Measurements from ENCODE around the gene EXOC8. TPM values are rescaled to one million over a fixed set of nuclear protein-coding genes. Genes with fewer than 3 reads are reported as not detected.

The EXOC8 gene
- total RNA-seq, 2 experiments from 2014 or later, result 14.8 to 17.4 TPM

DNA sequence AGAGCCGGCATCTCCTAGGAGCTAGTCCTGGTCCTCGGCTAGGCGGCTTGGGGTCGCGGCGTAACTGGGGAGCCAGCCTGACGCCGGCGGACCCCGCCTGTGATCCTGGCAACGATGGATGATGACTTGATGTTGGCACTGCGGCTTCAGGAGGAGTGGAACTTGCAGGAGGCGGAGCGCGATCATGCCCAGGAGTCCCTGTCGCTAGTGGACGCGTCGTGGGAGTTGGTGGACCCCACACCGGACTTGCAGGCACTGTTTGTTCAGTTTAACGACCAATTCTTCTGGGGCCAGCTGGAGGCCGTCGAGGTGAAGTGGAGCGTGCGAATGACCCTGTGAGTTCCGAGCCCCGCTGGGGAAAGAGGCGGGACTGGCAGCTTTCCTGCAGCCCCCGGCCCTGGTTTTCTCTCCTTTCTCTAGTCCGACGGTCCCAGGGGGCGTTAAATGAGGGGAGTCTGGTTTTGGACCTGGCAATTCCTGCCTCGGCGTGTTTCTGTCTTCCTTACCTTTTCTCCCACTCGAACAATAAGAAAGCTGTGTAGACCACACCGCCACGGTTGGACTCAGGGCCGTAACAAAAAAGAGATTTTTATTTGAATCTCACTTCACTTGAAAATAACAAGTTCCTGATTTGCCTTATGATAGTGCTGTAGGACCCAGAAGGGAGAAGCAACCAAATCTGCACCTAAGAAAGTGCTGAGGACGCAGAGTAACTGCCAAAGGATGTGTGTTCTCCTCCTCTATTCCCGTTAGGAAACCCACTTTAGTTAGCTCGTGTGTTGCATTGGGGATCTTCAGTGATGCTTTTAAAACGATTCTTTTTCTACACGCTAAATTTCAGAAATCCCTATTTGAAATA, 847 bp upstream of the EXOC8 start, which contains the start of gene SPRTN:
TSS of gene SPRTN (plus strand) at position 24 of the 859 bp plus-strand sequence. CDS start at position 115, 91 bp downstream.
- DNase-seq (ENCODE audit: low spot score), result peak; percentile 24
- Histone ChIP-seq H3K4me1 (ENCODE audit: insufficient read depth, low read length, poor library complexity, severe bottlenecking) (peaks cover 28% of the 10 kb centered on the region), H3K27ac (ENCODE audit: low read depth, low read length, poor library complexity, severe bottlenecking) (peak within 1 kb of the TSS; percentile 96), H4K20me1 (ENCODE audit: insufficient read depth, low read length) (peaks cover 38% of the 10 kb centered on the region), H3K36me3 (ENCODE audit: insufficient read depth, low read length) (peaks cover 55% of the 10 kb centered on the region), H3K4me2 (ENCODE audit: low read length) (peak within 1 kb of the TSS; percentile 98), H3K9me3 (ENCODE audit: low read length) (no peaks in the 10 kb centered on the region), H2AFZ (ENCODE audit: low read length) (peak within 1 kb of the TSS; percentile 95), H3K79me2 (ENCODE audit: insufficient read depth, low read depth, low read length) (peaks cover 72% of the 10 kb centered on the region), H3K4me3 (ENCODE audit: low read depth, low read length, poor library complexity, severe bottlenecking) (peak within 1 kb of the TSS; percentile 99), H3K9me2 (ENCODE audit: insufficient read depth, low read length) (no peaks in the 10 kb centered on the region)
- POLR2A ChIA-PET, result interaction anchor here (0.7 to 3.0 kb wide), 16 partner anchors 8 to 695 kb away, joined by 3 to 12 read pairs (median 4); no protein-coding TSS in a partner anchor
- TSS peak; percentile 75 for BruUV-seq (replicated peaks)
- TF ChIP-seq EZH2phosphoT487 (IDR thresholded peaks at IDR 0.05; ENCODE audit: borderline replicate concordance, low read depth, low read length) (no peak), CTCF (conservative IDR thresholded peaks at IDR 0.05; ENCODE audit: low read length) (no peak)
- CTCF ChIA-PET (ENCODE audit: unreplicated experiment), result interaction anchor here (0.7 to 1.5 kb wide), 2 partner anchors 84 to 249 kb away, joined by 3 read pairs; partner anchors contain the start of gene EGLN1
- intact Hi-C loops (cut with micrococcal nuclease; ENCODE audit: unreplicated experiment), result no loop called here

GRCh38 chr1:231337043-231337471, 595 bp downstream of the EXOC8 start:
- no peaks in the 10 kb centered on the region for H3K9me3 ChIP-seq (ENCODE audit: low read length)
- no peaks in the 10 kb centered on the region for H3K9me2 ChIP-seq (ENCODE audit: insufficient read depth, low read length)
- ChIA-PET CTCF (ENCODE audit: unreplicated experiment) (interaction anchor here (0.8 to 1.5 kb wide), 2 partner anchors 95 to 251 kb away, joined by 3 read pairs; no protein-coding TSS in a partner anchor), POLR2A (interaction anchor here (0.8 to 3.0 kb wide), 9 partner anchors 12 to 246 kb away, joined by 3 to 12 read pairs (median 4); partner anchors contain the start of gene EGLN1)
- peaks cover 53% of the 10 kb centered on the region for H3K36me3 ChIP-seq (ENCODE audit: insufficient read depth, low read length)
- BruUV-seq (replicated peaks), result no TSS peak
- H3K27ac ChIP-seq (ENCODE audit: low read depth, low read length, poor library complexity, severe bottlenecking), result peak overlapping the region; percentile 96
- TF ChIP-seq EZH2phosphoT487 (IDR thresholded peaks at IDR 0.05; ENCODE audit: borderline replicate concordance, low read depth, low read length) (no peak), CTCF (conservative IDR thresholded peaks at IDR 0.05; ENCODE audit: low read length) (no peak)
- peak overlapping the region; percentile 34; the same call in 1 of the 2 replicates for H2AFZ ChIP-seq (ENCODE audit: low read length)
- peak overlapping the region; percentile 99 for H3K4me3 ChIP-seq (ENCODE audit: low read depth, low read length, poor library complexity, severe bottlenecking)
- peaks cover 44% of the 10 kb centered on the region for H4K20me1 ChIP-seq (ENCODE audit: insufficient read depth, low read length)
- no peak for DNase-seq (ENCODE audit: low spot score)
- intact Hi-C loops (cut with micrococcal nuclease; ENCODE audit: unreplicated experiment), result loop anchor here (2.0 kb wide), 1 partner anchor 86 kb away; the partner anchor contains the start of gene EGLN1
- H3K4me1 ChIP-seq (ENCODE audit: insufficient read depth, low read length, poor library complexity, severe bottlenecking), result peaks cover 38% of the 10 kb centered on the region
- peaks cover 86% of the 10 kb centered on the region for H3K79me2 ChIP-seq (ENCODE audit: insufficient read depth, low read depth, low read length)
- H3K4me2 ChIP-seq (ENCODE audit: low read length), result peak overlapping the region; percentile 98
